GM12864 (cell line): ENCODE results near the gene KIF21B.

ENCODE experiments used
- DNase-seq: peaks from one replicate; pipeline ENCODE4 v3.0.0-alpha.2; 2011; ENCODE audit warnings: low read depth
- H3K4me3 ChIP-seq: 2 replicates; pipeline ENCODE4 v1.5.1; 2011; ENCODE audit warnings: mild to moderate bottlenecking, low read depth, low read length, control low read depth
- CTCF ChIP-seq: IDR thresholded peaks from 2 replicates; pipeline ENCODE4 v1.5.1; 2011; ENCODE audit warnings: low read depth, mild to moderate bottlenecking, moderate library complexity, low read length, control low read depth, inconsistent platforms; ENCODE audit errors: missing control alignments

Gene KIF21B

GRCh38 chr1:200973937-200974657 is 49.4 kb downstream of the KIF21B start:
- no peak overlapping the region for H3K4me3 ChIP-seq
- no peak for DNase-seq
- TF ChIP-seq CTCF = no peak

- no peak for TF ChIP-seq CTCF
- DNase-seq = no peak
- H3K4me3 ChIP-seq = no peak overlapping the region
These were observed 50.4 kb downstream of the KIF21B start for GRCh38 chr1:200972985-200973742.

GRCh38 chr1:200971955-200972711 is 51.4 kb downstream of the KIF21B start:
- H3K4me3 ChIP-seq = no peak overlapping the region
- no peak for DNase-seq
- peak; percentile 76 for TF ChIP-seq CTCF

- no peak overlapping the region for H3K4me3 ChIP-seq
- no peak for DNase-seq
- no peak for TF ChIP-seq CTCF
These were observed 52.0 kb downstream of the KIF21B start for GRCh38 chr1:200971428-200971903.

GRCh38 chr1:200970771-200971427 is 52.6 kb downstream of the KIF21B start:
- no peak for DNase-seq
- TF ChIP-seq CTCF = no peak
- H3K4me3 ChIP-seq = no peak overlapping the region

GRCh38 chr1:200969726-200970561 is 53.6 kb downstream of the KIF21B start:
- no peak overlapping the region for H3K4me3 ChIP-seq
- peak; percentile 51 for TF ChIP-seq CTCF
- peak; percentile 34 for DNase-seq
